HUES6 (cell line): ENCODE data around the gene SH2D6.

Source experiments
- H3K27ac ChIP-seq: 2 replicates; pipeline ENCODE4 v1.7.0; 2013; ENCODE audit warnings: low read depth, mild to moderate bottlenecking, low read length, inconsistent platforms
- H3K27me3 ChIP-seq: 2 replicates; pipeline ENCODE4 v1.6.1; 2013; ENCODE audit warnings: low read length; ENCODE audit not compliant: control insufficient read depth, insufficient read depth
- H3K36me3 ChIP-seq: 2 replicates; pipeline ENCODE4 v1.6.1; 2013; ENCODE audit warnings: low read length; ENCODE audit not compliant: control insufficient read depth, insufficient read depth
- H3K4me1 ChIP-seq: 2 replicates; pipeline ENCODE4 v1.6.1; 2013; ENCODE audit warnings: low read length; ENCODE audit not compliant: control insufficient read depth, insufficient read depth
- H3K4me3 ChIP-seq: 2 replicates; pipeline ENCODE4 v1.5.1; 2013; ENCODE audit warnings: low read depth, low read length
- H3K9ac ChIP-seq: one replicate; pipeline ENCODE4 v1.6.1; 2013; ENCODE audit warnings: mild to moderate bottlenecking, low read length
- H3K9me3 ChIP-seq: 2 replicates; pipeline ENCODE4 v1.6.1; 2013; ENCODE audit warnings: low read depth, low read length; ENCODE audit not compliant: control insufficient read depth, insufficient read depth

The SH2D6 gene

DNA sequence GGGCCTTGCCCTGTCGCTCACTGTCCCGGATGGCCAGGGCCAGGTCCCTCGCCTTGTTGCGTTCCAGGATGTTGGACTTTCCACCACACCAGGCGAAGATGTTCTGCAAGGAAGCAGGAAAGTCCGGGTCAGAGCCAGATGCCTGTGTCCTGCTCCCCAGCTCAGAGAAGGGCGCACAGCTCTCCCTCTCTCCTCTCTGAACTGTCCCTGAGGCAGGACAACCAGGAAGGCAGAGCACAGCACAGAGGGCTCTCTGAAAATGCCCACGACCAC is 19.4 kb upstream of the SH2D6 start:
- Histone ChIP-seq H3K9ac (no peak overlapping the region), H3K27ac (no peak overlapping the region), H3K4me3 (no peak overlapping the region), H3K36me3 (peaks cover 65% of the 10 kb centered on the region), H3K4me1 (no peaks in the 10 kb centered on the region), H3K27me3 (no peaks in the 10 kb centered on the region), H3K9me3 (0 out of 2 replicates have a peak, but pooled peaks cover 2% of the 10 kb centered on the region)

DNA sequence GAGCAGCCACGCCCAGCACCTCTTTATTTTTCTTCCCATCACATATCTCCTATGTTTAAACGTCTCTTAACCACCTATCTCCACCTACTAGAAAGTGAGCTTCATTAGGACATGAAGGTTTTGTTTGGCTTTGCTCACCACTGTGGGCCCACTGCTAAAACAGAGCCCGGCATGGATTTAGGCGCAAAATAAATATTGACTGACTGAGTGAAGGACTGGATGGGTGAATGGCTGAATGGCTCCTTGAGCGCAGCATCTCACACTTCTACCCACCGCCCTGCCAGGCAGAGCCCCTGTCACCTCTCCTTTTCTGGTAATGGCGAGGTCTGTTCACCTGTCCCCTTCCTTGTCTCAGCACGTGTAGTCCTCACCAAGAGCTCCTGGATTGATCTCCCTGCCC is 18.5 kb upstream of the SH2D6 start:
- Histone ChIP-seq H3K36me3 (peaks cover 56% of the 10 kb centered on the region), H3K4me3 (no peak overlapping the region), H3K27me3 (no peaks in the 10 kb centered on the region), H3K9ac (no peak overlapping the region), H3K4me1 (no peaks in the 10 kb centered on the region), H3K27ac (no peak overlapping the region), H3K9me3 (0 out of 2 replicates have a peak, but pooled peaks cover 2% of the 10 kb centered on the region)

DNA sequence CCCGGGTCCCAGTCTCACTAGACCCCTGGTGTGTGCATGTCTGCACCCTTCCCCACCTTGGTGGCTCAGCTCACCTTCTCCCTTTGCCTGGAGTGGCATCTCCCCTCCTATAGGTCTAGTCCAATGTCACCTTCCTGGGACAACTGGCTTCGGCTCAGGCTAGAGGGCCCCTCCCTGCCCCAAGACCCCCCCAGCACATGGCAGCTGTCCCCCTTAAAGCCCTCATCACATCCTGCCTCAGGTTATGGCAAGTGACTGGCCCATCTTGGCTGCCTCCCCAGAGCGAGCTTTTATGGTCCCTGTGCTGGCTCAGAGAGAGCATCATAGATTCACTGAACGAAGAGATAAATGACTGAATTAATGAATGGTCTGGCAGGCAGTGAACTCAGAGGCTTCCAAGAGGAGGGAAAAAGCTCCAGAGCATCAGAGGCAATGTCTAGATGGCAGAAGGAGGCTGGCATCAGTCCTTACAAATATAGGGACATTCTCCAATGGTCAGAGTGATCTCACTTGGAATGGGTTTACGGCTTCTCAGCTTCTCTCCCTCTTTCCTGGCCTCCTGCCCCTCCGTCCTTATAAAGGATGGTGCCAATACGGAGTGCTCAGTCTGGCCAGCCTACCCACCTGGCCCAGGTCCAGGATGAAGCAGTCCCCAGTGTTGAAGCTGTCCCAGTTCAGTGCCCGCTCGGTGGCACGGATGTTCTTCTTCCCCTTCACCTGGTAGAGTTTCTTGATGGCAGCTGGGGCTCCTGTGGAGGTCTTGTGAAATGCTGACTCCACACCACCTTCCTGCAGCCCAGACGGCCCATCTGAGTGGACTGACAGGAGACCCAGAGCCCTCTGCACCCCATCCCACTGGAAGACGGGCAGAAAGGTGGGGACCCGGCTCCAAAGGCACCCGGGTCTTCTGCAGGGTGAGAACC is 17.7 kb upstream of the SH2D6 start:
- Histone ChIP-seq H3K27me3 (no peaks in the 10 kb centered on the region), H3K9ac (no peak overlapping the region), H3K27ac (no peak overlapping the region), H3K4me1 (peaks cover 6% of the 10 kb centered on the region; the same call in 1 of the 2 replicates), H3K9me3 (0 out of 2 replicates have a peak, but pooled peaks cover 2% of the 10 kb centered on the region), H3K36me3 (peaks cover 51% of the 10 kb centered on the region), H3K4me3 (no peak overlapping the region)

- no peak overlapping the region for H3K27ac ChIP-seq
- H3K9me3 ChIP-seq = 0 out of 2 replicates have a peak, but pooled peaks cover 2% of the 10 kb centered on the region
- no peak overlapping the region for H3K4me3 ChIP-seq
- peaks cover 7% of the 10 kb centered on the region; the same call in 1 of the 2 replicates for H3K4me1 ChIP-seq
- H3K9ac ChIP-seq = no peak overlapping the region
- H3K36me3 ChIP-seq = peaks cover 48% of the 10 kb centered on the region
- no peaks in the 10 kb centered on the region for H3K27me3 ChIP-seq
Measured at GRCh38 chr2:85401464-85401805, 17.1 kb upstream of the SH2D6 start.

GRCh38 chr2:85401844-85402243 is 16.7 kb upstream of the SH2D6 start:
- Histone ChIP-seq H3K27ac (no peak overlapping the region), H3K9me3 (0 out of 2 replicates have a peak, but pooled peaks cover 2% of the 10 kb centered on the region), H3K27me3 (no peaks in the 10 kb centered on the region), H3K36me3 (peaks cover 44% of the 10 kb centered on the region), H3K4me3 (no peak overlapping the region), H3K9ac (no peak overlapping the region), H3K4me1 (peaks cover 7% of the 10 kb centered on the region; the same call in 1 of the 2 replicates)

DNA sequence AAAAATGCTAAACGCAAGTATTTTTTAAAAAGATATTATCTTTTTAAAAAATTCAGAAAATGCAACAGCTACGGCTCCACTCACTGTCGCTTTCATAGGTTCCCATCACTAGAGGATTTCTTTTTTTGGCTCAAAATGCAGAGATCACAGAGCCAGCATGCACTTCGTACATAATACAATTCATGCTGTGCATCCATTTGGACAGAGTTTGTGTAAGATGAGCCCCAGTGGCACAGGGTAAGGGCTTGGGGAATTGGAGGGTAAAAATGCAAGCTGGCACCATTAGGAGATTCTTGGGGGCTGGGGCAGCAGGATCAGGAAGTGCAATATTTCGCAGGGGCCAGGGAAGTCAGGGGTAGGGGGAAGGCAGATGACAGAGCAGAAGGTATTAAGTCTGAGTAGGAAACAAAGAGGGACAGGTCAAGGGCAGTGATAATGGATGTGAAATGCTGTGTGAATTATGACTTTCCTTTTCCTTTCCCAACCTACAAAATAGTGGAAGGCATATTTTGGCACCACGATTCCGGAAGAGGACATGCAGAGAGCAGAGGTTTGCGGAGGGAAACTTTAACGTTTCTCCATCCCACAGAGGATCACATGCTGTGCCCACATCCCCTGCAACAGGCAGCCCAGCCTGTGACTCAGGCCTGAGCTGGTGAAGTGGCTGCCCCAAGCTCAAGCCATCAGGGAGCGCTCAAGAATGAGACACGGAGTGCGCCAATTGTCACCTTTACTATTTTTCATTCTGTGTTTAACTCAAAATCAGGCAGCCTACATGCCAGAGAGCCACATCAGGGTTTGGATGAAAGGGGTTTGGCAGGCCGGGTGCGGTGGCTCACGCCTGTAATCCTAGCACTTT is 13.1 kb upstream of the SH2D6 start:
- Histone ChIP-seq H3K4me3 (no peak overlapping the region), H3K36me3 (peaks cover 16% of the 10 kb centered on the region), H3K4me1 (peaks cover 29% of the 10 kb centered on the region), H3K27ac (no peak overlapping the region), H3K9me3 (0 out of 2 replicates have a peak, but pooled peaks cover 2% of the 10 kb centered on the region), H3K27me3 (no peaks in the 10 kb centered on the region), H3K9ac (no peak overlapping the region)

GRCh38 chr2:85409845-85410583 is 8.5 kb upstream of the SH2D6 start, which contains the start of gene CAPG:
Gene CAPG (minus strand): TSS chr2:85410366. CDS start chr2:85402145, 8,221 bp downstream.
- H3K36me3 ChIP-seq = no peaks in the 10 kb centered on the region
- peak within 1 kb of the TSS; percentile 6; the same call in 1 of the 2 replicates for H3K27ac ChIP-seq
- H3K9me3 ChIP-seq = no peaks in the 10 kb centered on the region
- peaks cover 47% of the 10 kb centered on the region for H3K4me1 ChIP-seq
- H3K9ac ChIP-seq = peak within 1 kb of the TSS; percentile 55
- H3K4me3 ChIP-seq = peak within 1 kb of the TSS; percentile 44
- no peaks in the 10 kb centered on the region for H3K27me3 ChIP-seq

- Histone ChIP-seq H3K27ac (peak overlapping the region; percentile 6; the same call in 1 of the 2 replicates), H3K36me3 (no peaks in the 10 kb centered on the region), H3K9ac (peak overlapping the region; percentile 55), H3K4me3 (peak overlapping the region; percentile 44; the same call in 1 of the 2 replicates), H3K9me3 (no peaks in the 10 kb centered on the region), H3K27me3 (no peaks in the 10 kb centered on the region), H3K4me1 (peaks cover 41% of the 10 kb centered on the region)
Measured at GRCh38 chr2:85410584-85411404, 7.7 kb upstream of the SH2D6 start.

DNA sequence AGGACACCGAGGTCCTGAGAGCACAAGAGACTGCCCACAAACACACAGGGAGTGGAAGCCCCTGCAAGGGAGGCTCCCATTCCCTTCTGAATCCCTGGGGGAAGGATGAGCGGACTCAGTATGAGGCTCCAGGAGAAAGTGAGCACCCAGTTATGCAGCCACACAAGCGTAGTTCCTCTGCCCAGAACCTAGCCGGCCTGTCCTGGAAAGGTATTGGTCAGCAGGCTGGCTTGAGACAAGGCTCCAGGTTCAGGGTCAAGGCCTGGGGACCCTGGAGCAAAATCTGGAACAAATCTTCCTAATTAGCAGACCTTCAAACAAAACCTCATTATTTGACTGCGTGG is 7.1 kb upstream of the SH2D6 start:
- H3K27me3 ChIP-seq = no peaks in the 10 kb centered on the region
- H3K4me1 ChIP-seq = peaks cover 41% of the 10 kb centered on the region
- H3K4me3 ChIP-seq = no peak overlapping the region
- no peaks in the 10 kb centered on the region for H3K9me3 ChIP-seq
- H3K9ac ChIP-seq = peak overlapping the region; percentile 2
- H3K27ac ChIP-seq = no peak overlapping the region
- H3K36me3 ChIP-seq = no peaks in the 10 kb centered on the region
